Uterus (tissue), 2 donors: Measurements from ENCODE around the gene SDSL.

Experiments used
- POLR2A ChIP-seq, 2 donors: fragments of 450-650 bp; IDR thresholded peaks; one replicate each; pipeline ENCODE4 v1.6.1; 2016; ENCODE audit warnings: antibody characterized with exemption in 2 of 2, mild to moderate bottlenecking in 1 of 2, moderate library complexity in 1 of 2
- TF ChIP-seq, protein P1 (sequence below), 4 experiments: fragments of 200-600 bp in 2 of 4; fragments of 450-650 bp in 2 of 4; sonication (generic) in 2 of 4; IDR thresholded peaks; one replicate each; pipeline ENCODE4 v1.5.1; 2016 to 2019; ENCODE audit warnings: antibody characterized with exemption in 4 of 4, mild to moderate bottlenecking in 2 of 4, moderate library complexity in 1 of 4

DNA sequence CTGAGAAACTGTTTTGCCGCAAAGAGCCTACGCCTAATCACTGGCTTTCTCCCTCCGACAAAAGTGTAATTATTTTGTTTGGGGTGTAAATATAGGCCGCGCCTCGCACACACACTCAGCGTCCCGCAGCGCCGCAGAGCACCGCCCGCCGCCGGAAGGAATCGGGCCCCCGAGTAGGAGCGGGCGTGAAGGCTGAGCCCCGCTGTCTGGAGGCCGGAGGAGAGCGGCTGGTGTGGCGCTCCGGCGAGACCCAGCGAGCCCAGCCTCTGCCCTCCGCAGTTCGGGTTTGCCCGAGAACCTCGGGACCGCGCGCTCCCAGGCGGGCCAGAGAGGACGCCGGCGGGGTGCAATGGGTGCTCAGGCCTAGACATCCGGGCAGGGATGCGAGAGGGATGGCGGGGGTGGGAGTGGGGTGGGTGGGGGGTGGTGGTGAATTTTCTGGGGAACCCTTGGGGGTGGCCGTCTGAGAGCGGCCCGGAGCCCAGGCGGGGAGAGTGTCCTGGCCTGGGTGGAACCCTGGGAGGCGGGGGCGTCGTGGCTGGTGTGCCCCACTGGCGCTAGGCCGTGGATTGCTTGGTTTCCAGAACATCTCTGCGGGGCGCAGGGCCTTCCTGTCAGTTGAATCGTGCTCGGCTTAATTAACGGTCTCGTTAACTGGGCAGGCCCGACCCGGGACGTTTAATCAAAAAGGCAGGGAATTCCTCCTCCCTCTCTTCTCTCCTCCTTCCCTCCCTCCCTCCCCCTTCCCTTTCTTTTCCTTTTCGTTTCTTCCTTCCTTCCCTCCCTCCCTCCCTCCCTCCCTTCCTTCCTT lies 54.2 kb downstream of the SDSL start:
- TF ChIP-seq POLR2A (IDR thresholded peaks at IDR 0.05), result no peak
- TF ChIP-seq, protein P1, sequence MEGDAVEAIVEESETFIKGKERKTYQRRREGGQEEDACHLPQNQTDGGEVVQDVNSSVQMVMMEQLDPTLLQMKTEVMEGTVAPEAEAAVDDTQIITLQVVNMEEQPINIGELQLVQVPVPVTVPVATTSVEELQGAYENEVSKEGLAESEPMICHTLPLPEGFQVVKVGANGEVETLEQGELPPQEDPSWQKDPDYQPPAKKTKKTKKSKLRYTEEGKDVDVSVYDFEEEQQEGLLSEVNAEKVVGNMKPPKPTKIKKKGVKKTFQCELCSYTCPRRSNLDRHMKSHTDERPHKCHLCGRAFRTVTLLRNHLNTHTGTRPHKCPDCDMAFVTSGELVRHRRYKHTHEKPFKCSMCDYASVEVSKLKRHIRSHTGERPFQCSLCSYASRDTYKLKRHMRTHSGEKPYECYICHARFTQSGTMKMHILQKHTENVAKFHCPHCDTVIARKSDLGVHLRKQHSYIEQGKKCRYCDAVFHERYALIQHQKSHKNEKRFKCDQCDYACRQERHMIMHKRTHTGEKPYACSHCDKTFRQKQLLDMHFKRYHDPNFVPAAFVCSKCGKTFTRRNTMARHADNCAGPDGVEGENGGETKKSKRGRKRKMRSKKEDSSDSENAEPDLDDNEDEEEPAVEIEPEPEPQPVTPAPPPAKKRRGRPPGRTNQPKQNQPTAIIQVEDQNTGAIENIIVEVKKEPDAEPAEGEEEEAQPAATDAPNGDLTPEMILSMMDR (IDR thresholded peaks at IDR 0.05), result no peak
